Lower leg skin (tissue), 4 donors: ENCODE measurements around the gene PSMD7. TPM values are rescaled to one million over a fixed set of nuclear protein-coding genes. Genes with fewer than 3 reads are reported as not detected.

Experiments used
- DNase-seq, 2 donors: peaks; one replicate each; pipeline ENCODE4 v3.0.0-alpha.2; 2019; ENCODE audit warnings: low spot score in 2 of 2
- H3K4me3 ChIP-seq: fragments of 200-600 bp; sonication (generic); 2 replicates; pipeline ENCODE4 v1.5.1; 2017; ENCODE audit warnings: mild to moderate bottlenecking, low read depth; ENCODE audit not compliant: poor library complexity, severe bottlenecking
- CTCF ChIP-seq, 3 donors: fragments of 450-650 bp; IDR thresholded peaks; one replicate each; pipeline ENCODE4 v1.5.1; 2016; ENCODE audit warnings: antibody characterized with exemption in 3 of 3, mild to moderate bottlenecking in 3 of 3, moderate library complexity in 2 of 3
- POLR2A ChIP-seq, 2 donors: fragments of 450-650 bp; IDR thresholded peaks; one replicate each; pipeline ENCODE4 v1.6.1; 2016 to 2017; ENCODE audit warnings: antibody characterized with exemption in 2 of 2, mild to moderate bottlenecking in 1 of 2, moderate library complexity in 1 of 2
- WGBS, 2 donors: methylation state at CpG; one replicate each; pipeline ENCODE4 v1.1.5; 2018; 5-methylcytosine and 5-hydroxymethylcytosine counted together
- intact Hi-C: fragments of 100-400 bp; cut with DNase I; formaldehyde crosslinking; loops from one replicate; pipeline ENCODE4 v1.15.0; 2023; ENCODE audit warnings: low total_unique reads
- total RNA-seq, 4 donors: library from RNA; depleted of rRNA; stranded (reverse); fragments of >200 nt; gene quantifications; one replicate each; pipeline ENCODE4 v1.1.0, GENCODE V29; 2016

The PSMD7 gene
- total RNA-seq, 4 donors from 2014 or later: 77.3 to 109 (median 102) TPM

GRCh38 chr16:74298104-74298503 lies 1.5 kb downstream of the PSMD7 start:
- H3K4me3 ChIP-seq: no peak overlapping the region
- intact Hi-C loops: no loop called here
- TF ChIP-seq CTCF (IDR thresholded peaks at IDR 0.05) (no peak), POLR2A (IDR thresholded peaks at IDR 0.05) (no peak)
- DNase-seq: no peak
- WGBS, 2 donors: 66 to 73% methylated on average over 2 of the region's 2 CpGs

GRCh38 chr16:74302341-74302740 lies 5.7 kb downstream of the PSMD7 start:
- no peak overlapping the region for H3K4me3 ChIP-seq
- TF ChIP-seq POLR2A (IDR thresholded peaks at IDR 0.05) (no peak), CTCF (IDR thresholded peaks at IDR 0.05) (no peak)
- 88 to 92% methylated on average over 5 of the region's 5 CpGs for WGBS, 2 donors
- intact Hi-C loops: no loop called here
- DNase-seq: no peak

GRCh38 chr16:74304164-74304834 lies 7.7 kb downstream of the PSMD7 start:
- TF ChIP-seq POLR2A (IDR thresholded peaks at IDR 0.05) (no peak), CTCF (IDR thresholded peaks at IDR 0.05) (no peak)
- no peak for DNase-seq
- H3K4me3 ChIP-seq: no peak overlapping the region
- 81 to 84% methylated on average over 10 of the region's 10 CpGs for WGBS, 2 donors
- intact Hi-C loops: no loop called here

GRCh38 chr16:74304835-74305176 lies 8.2 kb downstream of the PSMD7 start:
- intact Hi-C loops: no loop called here
- TF ChIP-seq CTCF (IDR thresholded peaks at IDR 0.05): no peak
- TF ChIP-seq POLR2A (IDR thresholded peaks at IDR 0.05): no peak
- H3K4me3 ChIP-seq: no peak overlapping the region
- 86 to 90% methylated on average over 2 of the region's 2 CpGs for WGBS, 2 donors
- DNase-seq: no peak

- intact Hi-C loops: no loop called here
- H3K4me3 ChIP-seq: no peak overlapping the region
- no peak for DNase-seq
- WGBS, 2 donors: 80 to 87% methylated on average over 11 of the region's 11 CpGs
- no peak for TF ChIP-seq CTCF (IDR thresholded peaks at IDR 0.05)
- TF ChIP-seq POLR2A (IDR thresholded peaks at IDR 0.05): no peak
These were observed 8.7 kb downstream of the PSMD7 start for GRCh38 chr16:74305281-74305680.
